HFFc6 (cell line): ENCODE results near the gene DCP1B. TPM values are rescaled to one million over a fixed set of nuclear protein-coding genes. Genes with fewer than 3 reads are reported as not detected.

Experiments used
- DNase-seq: peaks from one replicate; pipeline ENCODE4 v3.0.0-alpha.2; 2018
- H3K27ac Mint-ChIP-seq: 2 replicates; pipeline ENCODE4 v1.8.0; 2020; ENCODE audit warnings: mild to moderate bottlenecking, mixed read lengths
- H3K27me3 Mint-ChIP-seq: 2 replicates; pipeline ENCODE4 v1.8.0; 2021; ENCODE audit warnings: mild to moderate bottlenecking, moderate library complexity, mixed read lengths; ENCODE audit not compliant: insufficient read depth
- H3K36me3 Mint-ChIP-seq: 2 replicates; pipeline ENCODE4 v1.8.0; 2021; ENCODE audit warnings: low read depth, mixed read lengths
- H3K4me1 Mint-ChIP-seq: 2 replicates; pipeline ENCODE4 v1.8.0; 2020; ENCODE audit warnings: low read depth, mixed read lengths
- H3K4me3 Mint-ChIP-seq: 2 replicates; pipeline ENCODE4 v1.8.0; 2020; ENCODE audit warnings: mild to moderate bottlenecking, moderate library complexity, mixed read lengths
- H3K9me3 Mint-ChIP-seq: 2 replicates; pipeline ENCODE4 v1.8.0; 2020; ENCODE audit warnings: mild to moderate bottlenecking, mixed read lengths
- total RNA-seq, 6 experiments: library from RNA; stranded (reverse); fragmentation: NEBNext Ultra II Directional; extraction: Animal tissue kit (Norgen Biotek cat#: 25700); gene quantifications; 2 replicates in 1 of 6; 3 replicates in 5 of 6; pipeline ENCODE4 v1.2.3, GENCODE V29; 2021
- TF ChIP-seq, protein P1 (sequence below): fragments of 200-600 bp; sonication (generic); IDR thresholded peaks from 2 replicates; pipeline ENCODE4 v1.5.0; 2021; ENCODE audit warnings: antibody characterized with exemption, mild to moderate bottlenecking

The DCP1B gene
- total RNA-seq, 6 experiments from 2014 or later: 12.6 to 16.4 (median 14.5) TPM

DNA sequence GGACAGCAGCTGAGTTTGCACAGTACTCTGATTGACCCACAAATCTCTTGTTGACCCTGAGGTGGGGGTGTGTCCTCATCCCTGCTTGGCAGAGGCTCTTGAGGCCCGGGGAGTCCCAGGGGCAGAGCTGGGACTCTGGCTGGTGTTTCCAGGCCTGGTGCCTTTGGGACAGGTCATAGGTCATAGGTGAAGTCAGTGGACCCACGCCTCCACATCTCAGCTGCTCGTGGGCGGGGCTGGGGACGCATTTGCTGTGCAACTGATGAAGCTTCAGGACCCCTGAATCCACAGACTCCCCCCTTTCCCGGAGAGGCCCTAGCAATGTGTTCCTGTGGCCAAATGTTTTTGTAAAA lies 85.4 kb downstream of the DCP1B start:
- no peaks in the 10 kb centered on the region for H3K9me3 Mint-ChIP-seq
- H3K27ac Mint-ChIP-seq: no peak overlapping the region
- no peak for DNase-seq
- no peaks in the 10 kb centered on the region for H3K4me1 Mint-ChIP-seq
- TF ChIP-seq, protein P1, sequence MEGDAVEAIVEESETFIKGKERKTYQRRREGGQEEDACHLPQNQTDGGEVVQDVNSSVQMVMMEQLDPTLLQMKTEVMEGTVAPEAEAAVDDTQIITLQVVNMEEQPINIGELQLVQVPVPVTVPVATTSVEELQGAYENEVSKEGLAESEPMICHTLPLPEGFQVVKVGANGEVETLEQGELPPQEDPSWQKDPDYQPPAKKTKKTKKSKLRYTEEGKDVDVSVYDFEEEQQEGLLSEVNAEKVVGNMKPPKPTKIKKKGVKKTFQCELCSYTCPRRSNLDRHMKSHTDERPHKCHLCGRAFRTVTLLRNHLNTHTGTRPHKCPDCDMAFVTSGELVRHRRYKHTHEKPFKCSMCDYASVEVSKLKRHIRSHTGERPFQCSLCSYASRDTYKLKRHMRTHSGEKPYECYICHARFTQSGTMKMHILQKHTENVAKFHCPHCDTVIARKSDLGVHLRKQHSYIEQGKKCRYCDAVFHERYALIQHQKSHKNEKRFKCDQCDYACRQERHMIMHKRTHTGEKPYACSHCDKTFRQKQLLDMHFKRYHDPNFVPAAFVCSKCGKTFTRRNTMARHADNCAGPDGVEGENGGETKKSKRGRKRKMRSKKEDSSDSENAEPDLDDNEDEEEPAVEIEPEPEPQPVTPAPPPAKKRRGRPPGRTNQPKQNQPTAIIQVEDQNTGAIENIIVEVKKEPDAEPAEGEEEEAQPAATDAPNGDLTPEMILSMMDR: no peak
- H3K36me3 Mint-ChIP-seq: no peaks in the 10 kb centered on the region
- H3K4me3 Mint-ChIP-seq: no peak overlapping the region
- H3K27me3 Mint-ChIP-seq: peaks cover 24% of the 10 kb centered on the region

DNA sequence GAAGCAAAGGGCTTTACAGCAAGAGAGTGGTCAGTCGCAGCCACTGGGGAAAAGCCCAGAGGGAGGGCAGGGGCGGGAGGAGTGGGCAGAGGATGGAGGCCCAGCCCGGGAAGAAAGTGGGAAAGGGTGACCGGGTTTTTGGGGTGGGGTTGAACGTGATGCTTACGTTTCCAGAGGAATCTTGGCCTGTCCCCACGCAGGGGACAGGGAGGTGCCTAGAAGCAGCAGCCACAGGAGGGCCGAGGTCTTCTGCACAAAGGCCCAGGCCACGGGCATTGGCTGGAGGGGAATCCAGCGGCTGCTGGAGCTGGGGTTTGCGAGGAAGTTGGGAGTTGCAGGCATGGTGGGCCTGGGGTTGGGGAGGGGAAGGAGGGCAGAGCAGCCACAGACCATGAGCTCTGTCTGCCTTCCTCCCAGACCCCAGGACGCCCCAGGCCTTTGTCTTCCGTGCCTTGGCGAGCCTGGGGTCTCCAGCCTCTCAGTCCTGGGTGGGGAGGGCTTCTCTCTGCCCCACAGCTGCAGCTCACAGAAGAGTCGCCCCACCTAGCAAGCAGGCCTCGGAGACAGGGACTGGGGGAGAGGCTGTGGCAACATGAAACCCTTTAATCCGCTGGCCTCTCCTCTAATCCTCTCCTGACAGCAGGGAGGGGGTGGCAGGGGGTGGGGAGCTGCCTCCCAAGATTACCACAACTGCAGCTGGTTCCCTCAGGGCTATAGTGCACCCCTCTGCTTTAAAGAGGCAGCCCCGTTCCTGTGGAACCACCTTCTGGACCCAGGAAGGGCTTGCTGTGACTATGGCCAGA lies 86.0 kb downstream of the DCP1B start, which contains the start of gene CACNA2D4:
Gene CACNA2D4, minus strand, starts transcription at position 572 of the 803 bp plus-strand sequence. Its CDS starts 179 bp downstream, at position 393.
- Mint-ChIP-seq H3K27me3 (peaks cover 24% of the 10 kb centered on the region), H3K4me3 (no peak within 1 kb of the TSS), H3K27ac (no peak within 1 kb of the TSS), H3K36me3 (no peaks in the 10 kb centered on the region), H3K9me3 (no peaks in the 10 kb centered on the region), H3K4me1 (no peaks in the 10 kb centered on the region; the same call in 1 of the 2 replicates)
- no peak for DNase-seq
- TF ChIP-seq, protein P1: no peak

DNA sequence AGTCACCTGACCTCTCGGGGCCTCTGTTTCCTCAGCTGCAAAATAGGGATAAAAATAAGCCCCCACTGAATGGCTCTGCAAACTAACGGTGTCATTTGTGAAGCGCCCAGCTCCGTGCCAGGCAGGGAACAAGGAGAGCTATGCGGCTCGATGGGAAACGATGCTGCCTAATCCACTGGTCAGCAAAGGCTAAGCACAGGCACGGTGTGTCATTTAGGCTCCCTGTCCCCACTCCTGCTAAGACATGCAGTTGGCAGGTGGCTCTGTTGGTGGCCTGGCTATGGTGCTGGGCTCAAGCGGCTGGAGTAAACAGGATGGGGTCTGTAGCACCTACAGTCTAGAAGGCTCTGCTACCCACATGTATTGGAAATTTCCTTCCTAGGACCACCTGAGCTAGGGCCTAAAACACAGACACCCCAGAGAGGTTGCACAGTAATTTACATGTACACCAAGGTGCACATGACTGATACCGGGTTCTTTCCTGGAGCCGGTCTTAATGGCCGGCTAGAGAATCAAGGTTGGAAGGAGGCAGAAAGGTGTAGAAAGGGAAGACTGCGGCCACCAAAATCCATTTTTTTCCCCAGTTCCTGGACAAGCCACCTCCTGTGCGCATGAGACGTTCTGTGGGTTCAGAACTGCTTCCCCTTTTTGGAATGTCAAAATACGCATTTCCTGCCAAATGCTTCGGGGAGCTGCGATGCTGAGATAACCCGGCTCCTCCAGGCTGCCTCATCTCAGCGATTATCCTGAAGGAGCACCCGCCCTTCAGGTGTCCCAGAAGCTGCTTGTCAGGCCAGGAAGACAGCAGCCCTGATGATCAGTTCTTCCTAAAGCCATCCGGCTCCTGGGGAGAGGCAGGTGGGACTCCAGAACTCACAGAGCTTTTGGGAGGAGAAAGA lies 86.8 kb downstream of the DCP1B start:
- no peak for DNase-seq
- Mint-ChIP-seq H3K27me3 (peaks cover 22% of the 10 kb centered on the region), H3K4me3 (no peak overlapping the region), H3K27ac (no peak overlapping the region), H3K36me3 (no peaks in the 10 kb centered on the region), H3K4me1 (peaks cover 8% of the 10 kb centered on the region), H3K9me3 (no peaks in the 10 kb centered on the region)
- TF ChIP-seq, protein P1: no peak

DNA sequence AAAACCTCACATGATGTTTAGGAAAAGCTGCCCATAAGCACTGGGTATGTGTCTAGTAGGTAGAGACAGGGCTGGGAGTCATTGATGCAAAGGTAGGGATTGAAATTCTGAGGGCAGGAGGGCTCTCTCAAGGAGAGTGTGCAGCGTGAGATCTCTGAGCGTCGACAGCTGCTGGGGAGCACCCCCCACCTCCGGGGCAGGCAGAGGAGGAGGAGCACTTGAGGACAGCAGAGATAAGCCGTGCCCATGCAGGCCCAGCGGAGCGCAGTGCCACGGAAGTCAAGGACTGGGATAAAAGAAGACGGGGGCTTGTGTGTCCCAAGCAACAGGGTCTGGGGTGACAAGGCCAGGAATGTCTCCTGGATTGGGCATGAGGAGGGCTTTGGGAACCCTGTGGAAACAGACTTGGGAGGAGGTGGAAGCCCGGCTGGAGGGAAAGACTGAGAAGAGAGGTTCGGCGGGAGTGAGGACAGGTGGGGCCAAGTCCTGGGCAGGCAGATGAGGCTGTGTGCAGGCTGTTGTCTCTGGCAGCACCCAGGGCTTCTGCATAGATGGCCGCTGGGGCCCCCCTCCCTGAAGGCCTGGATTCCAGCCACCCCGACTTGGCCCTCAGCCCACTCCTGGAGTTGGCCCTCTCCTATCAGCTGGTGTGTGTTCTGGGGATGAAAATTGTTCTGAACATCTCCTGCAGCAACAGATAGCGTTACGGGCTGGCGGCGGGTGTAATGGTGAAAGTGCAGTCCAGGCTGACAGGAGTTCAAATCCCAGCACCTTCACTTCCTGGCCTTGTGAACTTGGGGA lies 87.7 kb downstream of the DCP1B start:
- Mint-ChIP-seq H3K36me3 (no peaks in the 10 kb centered on the region), H3K4me1 (peaks cover 12% of the 10 kb centered on the region), H3K27me3 (peaks cover 22% of the 10 kb centered on the region), H3K4me3 (no peak overlapping the region), H3K9me3 (no peaks in the 10 kb centered on the region), H3K27ac (no peak overlapping the region)
- DNase-seq: no peak
- TF ChIP-seq, protein P1: no peak
